ENCODE results near the gene SEC61A2.

GRCh38 chr10:12103802-12104201 lies 25.7 kb upstream of the SEC61A2 start:
- TF ChIP-seq CTCF (IDR thresholded peaks at IDR 0.05; ENCODE audit: poor library complexity, severe bottlenecking) = no peak
- no peak for TF ChIP-seq EZH2 (IDR thresholded peaks at IDR 0.05; ENCODE audit: borderline replicate concordance, insufficient read depth, low read length, poor library complexity, severe bottlenecking)
- TF ChIP-seq SMC3 (conservative IDR thresholded peaks at IDR 0.05; ENCODE audit: poor library complexity) = no peak
- no peak for TF ChIP-seq POLR2AphosphoS5 (IDR thresholded peaks at IDR 0.05)
- no peak for TF ChIP-seq EP300 (conservative IDR thresholded peaks at IDR 0.05; ENCODE audit: poor library complexity, severe bottlenecking)
- no peak for TF ChIP-seq RAD21 (conservative IDR thresholded peaks at IDR 0.05)
- TF ChIP-seq REST (IDR thresholded peaks at IDR 0.05; ENCODE audit: borderline replicate concordance) = no peak
